ENCODE data around the gene PEX13. TPM values are rescaled to one million over a fixed set of nuclear protein-coding genes. Genes with fewer than 3 reads are reported as not detected.
"Not testable (repeated sequence)": the region's sequence is repeated elsewhere in the genome, so short reads cannot be mapped to it uniquely, and the experiment has no call there.

Gene PEX13
- total RNA-seq, 1 experiment from 2014 or later: 20.4 TPM

GRCh38 chr2:61011678-61012077 lies 5.8 kb upstream of the PEX13 start:
- CTCF ChIA-PET: interaction anchor here (2.1 kb wide), 1 partner anchor 13 kb away, joined by 7 read pairs; no protein-coding TSS in a partner anchor
- Mint-ChIP-seq H3K36me3 (no peaks in the 10 kb centered on the region), H3K9me3 (no peaks in the 10 kb centered on the region), H3K4me1 (peaks cover 8% of the 10 kb centered on the region; the same call in 1 of the 2 replicates), H3K4me3 (no peak overlapping the region), H3K27ac (no peak overlapping the region), H3K27me3 (ENCODE audit: low read depth) (no peaks in the 10 kb centered on the region)
- POLR2A ChIA-PET: interaction anchor here (0.7 kb wide), 1 partner anchor 130 kb away, joined by 7 read pairs; the partner anchor contains the start of gene REL
- ATAC-seq (no peak), DNase-seq (ENCODE audit: low spot score) (no peak)
- TF ChIP-seq USF2 (CRISPR knock-in tag; IDR thresholded peaks at IDR 0.05) (no peak), E2F5 (CRISPR knock-in tag; IDR thresholded peaks at IDR 0.05) (no peak)
- TF ChIP-seq, protein P1, sequence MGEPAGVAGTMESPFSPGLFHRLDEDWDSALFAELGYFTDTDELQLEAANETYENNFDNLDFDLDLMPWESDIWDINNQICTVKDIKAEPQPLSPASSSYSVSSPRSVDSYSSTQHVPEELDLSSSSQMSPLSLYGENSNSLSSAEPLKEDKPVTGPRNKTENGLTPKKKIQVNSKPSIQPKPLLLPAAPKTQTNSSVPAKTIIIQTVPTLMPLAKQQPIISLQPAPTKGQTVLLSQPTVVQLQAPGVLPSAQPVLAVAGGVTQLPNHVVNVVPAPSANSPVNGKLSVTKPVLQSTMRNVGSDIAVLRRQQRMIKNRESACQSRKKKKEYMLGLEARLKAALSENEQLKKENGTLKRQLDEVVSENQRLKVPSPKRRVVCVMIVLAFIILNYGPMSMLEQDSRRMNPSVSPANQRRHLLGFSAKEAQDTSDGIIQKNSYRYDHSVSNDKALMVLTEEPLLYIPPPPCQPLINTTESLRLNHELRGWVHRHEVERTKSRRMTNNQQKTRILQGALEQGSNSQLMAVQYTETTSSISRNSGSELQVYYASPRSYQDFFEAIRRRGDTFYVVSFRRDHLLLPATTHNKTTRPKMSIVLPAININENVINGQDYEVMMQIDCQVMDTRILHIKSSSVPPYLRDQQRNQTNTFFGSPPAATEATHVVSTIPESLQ (CRISPR knock-in tag; IDR thresholded peaks at IDR 0.05): no peak

GRCh38 chr2:61012303-61012702 lies 5.2 kb upstream of the PEX13 start:
- H3K9me3 Mint-ChIP-seq; H3K27me3 Mint-ChIP-seq (ENCODE audit: low read depth); H3K4me3 Mint-ChIP-seq; DNase-seq (ENCODE audit: low spot score); H3K27ac Mint-ChIP-seq; POLR2A ChIA-PET; ATAC-seq; H3K4me1 Mint-ChIP-seq; H3K36me3 Mint-ChIP-seq: not testable (repeated sequence)
- CTCF ChIA-PET: interaction anchor here (2.1 kb wide), 1 partner anchor 13 kb away, joined by 7 read pairs; no protein-coding TSS in a partner anchor

DNA sequence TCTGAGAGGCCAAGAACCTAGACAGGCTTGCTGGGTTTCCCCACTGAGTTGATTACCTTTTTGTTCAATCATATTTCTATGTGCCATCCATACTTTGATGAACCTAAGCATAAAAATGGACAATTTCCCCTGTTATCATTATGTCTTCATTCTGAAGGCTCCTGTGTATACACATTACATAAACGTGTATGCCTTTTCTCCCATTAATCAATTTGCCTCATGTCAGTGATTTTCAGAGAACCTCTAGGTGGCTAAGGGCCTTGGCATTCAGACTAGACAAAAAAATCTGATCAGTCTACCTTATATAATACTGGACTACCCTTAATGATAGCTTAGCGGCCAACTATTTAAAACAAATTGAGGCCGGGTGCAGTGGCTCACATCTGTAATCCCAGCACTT lies 4.1 kb upstream of the PEX13 start:
- Mint-ChIP-seq H3K9me3 (no peaks in the 10 kb centered on the region), H3K27ac (no peak overlapping the region), H3K36me3 (no peaks in the 10 kb centered on the region), H3K4me1 (peaks cover 8% of the 10 kb centered on the region; the same call in 1 of the 2 replicates), H3K27me3 (ENCODE audit: low read depth) (no peaks in the 10 kb centered on the region), H3K4me3 (no peak overlapping the region)
- ChIA-PET CTCF (no interaction called here), POLR2A (no interaction called here)
- DNase-seq (ENCODE audit: low spot score) (no peak), ATAC-seq (no peak)
- TF ChIP-seq NR3C1 (CRISPR knock-in tag; conservative IDR thresholded peaks at IDR 0.05; ENCODE audit: low read depth) (no peak), ZNF396 (CRISPR knock-in tag; IDR thresholded peaks at IDR 0.05; ENCODE audit: borderline replicate concordance) (no peak), KAT7 (CRISPR knock-in tag; IDR thresholded peaks at IDR 0.05; ENCODE audit: borderline replicate concordance) (no peak), IRF1 (CRISPR knock-in tag; IDR thresholded peaks at IDR 0.05) (no peak)
- TF ChIP-seq, protein P2, sequence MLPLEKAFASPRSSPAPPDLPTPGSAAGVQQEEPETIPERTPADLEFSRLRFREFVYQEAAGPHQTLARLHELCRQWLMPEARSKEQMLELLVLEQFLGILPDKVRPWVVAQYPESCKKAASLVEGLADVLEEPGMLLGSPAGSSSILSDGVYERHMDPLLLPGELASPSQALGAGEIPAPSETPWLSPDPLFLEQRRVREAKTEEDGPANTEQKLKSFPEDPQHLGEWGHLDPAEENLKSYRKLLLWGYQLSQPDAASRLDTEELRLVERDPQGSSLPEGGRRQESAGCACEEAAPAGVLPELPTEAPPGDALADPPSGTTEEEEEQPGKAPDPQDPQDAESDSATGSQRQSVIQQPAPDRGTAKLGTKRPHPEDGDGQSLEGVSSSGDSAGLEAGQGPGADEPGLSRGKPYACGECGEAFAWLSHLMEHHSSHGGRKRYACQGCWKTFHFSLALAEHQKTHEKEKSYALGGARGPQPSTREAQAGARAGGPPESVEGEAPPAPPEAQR (CRISPR knock-in tag; IDR thresholded peaks at IDR 0.05): no peak

- Mint-ChIP-seq H3K27ac (no peak overlapping the region), H3K9me3 (no peaks in the 10 kb centered on the region), H3K27me3 (ENCODE audit: low read depth) (no peaks in the 10 kb centered on the region), H3K4me3 (peak overlapping the region; percentile 29; the same call in 1 of the 2 replicates), H3K36me3 (no peaks in the 10 kb centered on the region), H3K4me1 (peaks cover 18% of the 10 kb centered on the region)
- CTCF ChIA-PET: no interaction called here
- TF ChIP-seq AR (CRISPR knock-in tag; IDR thresholded peaks at IDR 0.05): no peak
- ATAC-seq (no peak), DNase-seq (ENCODE audit: low spot score) (no peak)
- POLR2A ChIA-PET: no interaction called here
Observed at GRCh38 chr2:61014763-61015162, 2.8 kb upstream of the PEX13 start.

Data from WTC11 (cell line).